ENCODE measurements around the gene ABCA4. TPM values are rescaled to one million over a fixed set of nuclear protein-coding genes. Genes with fewer than 3 reads are reported as not detected.

The ABCA4 gene
- total and polyA plus RNA-seq, 8 donors = 0.83 to 2.7 (median 1.6) TPM

DNA sequence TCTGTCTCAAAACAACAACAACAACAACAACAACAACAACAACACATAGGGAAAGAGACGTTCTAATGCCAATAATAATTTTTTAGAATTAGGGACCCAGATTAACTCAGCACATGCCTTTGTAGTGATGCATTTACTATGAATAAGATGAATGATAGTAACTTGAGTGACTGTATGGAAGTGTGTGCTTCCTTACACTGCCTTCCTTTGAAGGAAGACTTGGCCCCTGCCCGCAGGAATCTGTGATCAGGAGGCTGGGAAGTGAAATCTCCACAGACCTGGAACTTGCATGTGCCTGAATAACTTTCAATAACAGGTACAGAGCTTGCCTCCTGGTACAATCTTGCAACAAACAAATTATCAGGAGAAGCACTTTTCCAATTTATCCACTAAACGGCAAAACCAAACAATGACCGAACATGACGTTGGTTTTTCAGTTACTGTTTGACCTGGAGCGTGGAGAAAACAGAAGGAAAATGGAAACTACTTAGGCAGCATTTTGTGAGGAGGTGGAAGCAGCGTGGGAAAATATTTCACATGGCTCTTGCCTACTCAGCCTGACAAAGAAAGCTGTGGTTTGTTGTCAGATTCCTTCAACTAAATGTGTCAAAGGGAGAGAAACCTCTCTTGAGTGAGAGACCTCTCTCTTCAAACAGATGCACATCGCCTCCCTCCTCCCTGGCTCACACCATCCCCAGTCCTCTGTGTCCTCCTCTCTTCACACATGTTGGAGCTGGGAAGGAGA lies 10.1 kb upstream of the ABCA4 start:
- ATAC-seq (no peak), DNase-seq (no peak)
- peaks cover 0 to 9% of the 10 kb centered on the region in 2 donors for H3K9me3 ChIP-seq
- no peaks in the 10 kb centered on the region for H3K4me1 ChIP-seq
- intact Hi-C loops (cut with DNase I) = no loop called here
- H3K4me3 ChIP-seq = no peak overlapping the region
- TF ChIP-seq, protein P1, sequence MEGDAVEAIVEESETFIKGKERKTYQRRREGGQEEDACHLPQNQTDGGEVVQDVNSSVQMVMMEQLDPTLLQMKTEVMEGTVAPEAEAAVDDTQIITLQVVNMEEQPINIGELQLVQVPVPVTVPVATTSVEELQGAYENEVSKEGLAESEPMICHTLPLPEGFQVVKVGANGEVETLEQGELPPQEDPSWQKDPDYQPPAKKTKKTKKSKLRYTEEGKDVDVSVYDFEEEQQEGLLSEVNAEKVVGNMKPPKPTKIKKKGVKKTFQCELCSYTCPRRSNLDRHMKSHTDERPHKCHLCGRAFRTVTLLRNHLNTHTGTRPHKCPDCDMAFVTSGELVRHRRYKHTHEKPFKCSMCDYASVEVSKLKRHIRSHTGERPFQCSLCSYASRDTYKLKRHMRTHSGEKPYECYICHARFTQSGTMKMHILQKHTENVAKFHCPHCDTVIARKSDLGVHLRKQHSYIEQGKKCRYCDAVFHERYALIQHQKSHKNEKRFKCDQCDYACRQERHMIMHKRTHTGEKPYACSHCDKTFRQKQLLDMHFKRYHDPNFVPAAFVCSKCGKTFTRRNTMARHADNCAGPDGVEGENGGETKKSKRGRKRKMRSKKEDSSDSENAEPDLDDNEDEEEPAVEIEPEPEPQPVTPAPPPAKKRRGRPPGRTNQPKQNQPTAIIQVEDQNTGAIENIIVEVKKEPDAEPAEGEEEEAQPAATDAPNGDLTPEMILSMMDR (IDR thresholded peaks at IDR 0.05) = no peak
- no peaks in the 10 kb centered on the region for H3K36me3 ChIP-seq
- no peak overlapping the region for H3K27ac ChIP-seq
- no peaks in the 10 kb centered on the region for H3K27me3 ChIP-seq

DNA sequence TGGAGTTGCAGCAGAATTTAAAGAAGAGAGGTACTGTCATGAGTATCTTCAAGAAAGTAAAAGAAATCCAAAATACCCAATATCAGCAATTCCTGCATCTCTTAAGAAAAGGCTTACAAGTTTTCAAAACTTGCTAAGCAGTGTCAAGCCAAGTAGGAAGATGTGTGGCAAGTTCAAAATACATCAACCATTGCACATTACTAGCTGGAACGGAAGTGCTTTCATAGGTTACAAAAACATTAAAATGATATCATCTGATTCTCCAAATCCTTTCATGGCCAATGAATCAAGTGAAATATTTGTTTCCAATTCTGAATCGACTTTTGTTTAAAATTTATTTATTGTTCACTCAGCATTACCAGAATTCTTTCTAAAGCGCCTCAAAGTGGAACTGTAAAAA lies 5.7 kb upstream of the ABCA4 start:
- no peak overlapping the region for H3K27ac ChIP-seq
- no peaks in the 10 kb centered on the region for H3K4me1 ChIP-seq
- no peaks in the 10 kb centered on the region for H3K36me3 ChIP-seq
- TF ChIP-seq, protein P1 (IDR thresholded peaks at IDR 0.05) = no peak
- H3K27me3 ChIP-seq = no peaks in the 10 kb centered on the region
- ATAC-seq (no peak), DNase-seq (no peak)
- no peaks in the 10 kb centered on the region for H3K9me3 ChIP-seq
- intact Hi-C loops (cut with DNase I) = no loop called here
- H3K4me3 ChIP-seq = no peak overlapping the region

DNA sequence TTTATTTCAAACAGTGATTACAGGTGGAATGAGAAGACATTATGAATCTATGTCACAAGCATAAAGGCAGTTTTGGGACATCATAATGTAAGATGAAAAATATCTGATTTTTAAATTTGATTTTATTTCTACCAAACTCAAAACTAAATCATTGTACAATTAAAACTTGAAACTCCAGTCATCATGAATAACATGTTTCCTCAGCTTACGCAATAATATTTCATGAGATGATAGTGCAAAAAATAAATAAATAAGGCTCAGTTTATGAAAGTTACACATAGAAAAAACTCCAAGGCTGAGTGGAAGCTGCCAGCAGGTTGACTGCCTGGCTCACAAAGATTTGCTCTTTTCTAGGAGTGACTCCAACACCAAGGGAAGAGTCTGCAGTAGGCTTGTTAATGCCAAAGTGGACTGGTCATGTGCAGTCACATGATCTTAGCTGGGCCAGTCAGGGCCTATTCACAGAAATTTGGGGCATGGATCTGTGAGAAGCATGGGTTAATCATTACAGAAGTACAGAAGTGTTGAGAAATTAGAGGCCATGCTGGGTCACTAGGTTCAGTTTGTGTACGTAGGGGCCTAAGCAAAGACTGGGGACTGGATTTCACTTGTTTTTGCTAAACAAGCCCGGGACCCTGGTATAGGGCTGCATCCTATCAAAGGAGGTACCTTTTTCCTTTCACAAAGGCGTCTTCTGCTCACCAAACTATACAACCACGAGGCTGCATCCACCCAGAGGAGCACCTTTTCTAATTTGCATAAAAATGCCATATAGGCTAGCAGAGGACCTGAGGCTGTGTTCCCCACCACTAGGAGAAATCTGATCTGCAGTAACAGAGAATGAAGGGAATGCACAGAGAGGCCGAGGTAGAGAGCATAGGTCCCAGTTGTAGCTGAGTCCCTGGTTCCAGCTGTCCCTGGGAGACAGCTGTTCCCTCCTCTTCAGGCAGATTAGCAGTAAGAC lies 4.9 kb upstream of the ABCA4 start:
- Histone ChIP-seq H3K4me3 (no peak overlapping the region), H3K4me1 (no peaks in the 10 kb centered on the region), H3K27ac (no peak overlapping the region), H3K36me3 (no peaks in the 10 kb centered on the region), H3K9me3 (no peaks in the 10 kb centered on the region), H3K27me3 (no peaks in the 10 kb centered on the region)
- TF ChIP-seq, protein P1 (IDR thresholded peaks at IDR 0.05) = no peak
- DNase-seq = no peak
- intact Hi-C loops (cut with DNase I) = no loop called here
- ATAC-seq = no peak

DNA sequence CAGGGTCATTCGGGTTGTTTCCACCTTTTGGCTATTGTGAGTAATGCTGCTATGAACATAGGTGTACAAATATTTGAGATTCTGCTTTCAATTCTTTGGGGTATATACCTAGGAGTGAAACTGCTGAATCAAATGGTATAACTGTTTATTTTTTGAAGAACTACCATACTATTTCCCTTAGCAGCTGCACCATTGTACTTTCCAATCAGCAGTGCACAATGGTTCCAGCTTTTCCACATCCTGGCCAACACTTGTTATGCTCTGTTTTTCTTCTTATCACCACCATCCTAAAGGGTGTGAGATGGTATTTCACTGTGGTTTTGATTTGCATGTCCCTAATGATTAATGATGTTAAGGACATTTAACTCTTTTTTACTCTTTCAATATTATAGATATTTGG lies 3.6 kb upstream of the ABCA4 start:
- Histone ChIP-seq H3K27ac (no peak overlapping the region), H3K27me3 (no peaks in the 10 kb centered on the region), H3K4me3 (no peak overlapping the region), H3K4me1 (no peaks in the 10 kb centered on the region), H3K9me3 (no peaks in the 10 kb centered on the region), H3K36me3 (no peaks in the 10 kb centered on the region)
- DNase-seq (no peak), ATAC-seq (no peak)
- intact Hi-C loops (cut with DNase I) = no loop called here
- TF ChIP-seq, protein P1 (IDR thresholded peaks at IDR 0.05) = no peak

All from left lung (tissue), 10 donors.